Karpas-422 (cell line): ENCODE results near the gene FUOM. TPM values are rescaled to one million over a fixed set of nuclear protein-coding genes. Genes with fewer than 3 reads are reported as not detected.
"Not testable (repeated sequence)": the region's sequence is repeated elsewhere in the genome, so short reads cannot be mapped to it uniquely, and the experiment has no call there.

ENCODE experiments used
- DNase-seq: peaks from one replicate; pipeline ENCODE4 v3.0.0-alpha.2; 2015
- H2AFZ ChIP-seq: fragments of 200-600 bp; sonication (generic); 2 replicates; pipeline ENCODE4 v1.6.1; 2014; ENCODE audit warnings: antibody characterized with exemption, low read length, mixed read lengths
- H3K27ac ChIP-seq: fragments of 200-600 bp; sonication (generic); 2 replicates; pipeline ENCODE4 v1.5.1; 2014; ENCODE audit warnings: mild to moderate bottlenecking, low read length, moderate library complexity
- H3K27me3 ChIP-seq: fragments of 200-600 bp; sonication (generic); 2 replicates; pipeline ENCODE4 v1.6.1; 2014; ENCODE audit warnings: low read length, mixed read lengths
- H3K36me3 ChIP-seq: fragments of 200-600 bp; sonication (generic); 2 replicates; pipeline ENCODE4 v1.6.1; 2014; ENCODE audit warnings: low read length, mixed read lengths; ENCODE audit not compliant: insufficient read depth
- H3K4me1 ChIP-seq: fragments of 200-600 bp; sonication (generic); 2 replicates; pipeline ENCODE4 v1.6.1; 2014; ENCODE audit warnings: mild to moderate bottlenecking, low read length, mixed read lengths
- H3K4me2 ChIP-seq: fragments of 200-600 bp; sonication (generic); 2 replicates; pipeline ENCODE4 v1.6.1; 2014; ENCODE audit warnings: low read length, low read depth, mild to moderate bottlenecking; ENCODE audit not compliant: poor library complexity, severe bottlenecking
- H3K4me3 ChIP-seq: fragments of 200-600 bp; sonication (generic); 2 replicates; pipeline ENCODE4 v1.5.1; 2014; ENCODE audit warnings: mild to moderate bottlenecking, antibody characterized with exemption, low read length, mixed read lengths
- H3K79me2 ChIP-seq: fragments of 200-600 bp; sonication (generic); 2 replicates; pipeline ENCODE4 v1.6.1; 2014; ENCODE audit warnings: mild to moderate bottlenecking, low read length, mixed read lengths
- H3K9ac ChIP-seq: fragments of 200-600 bp; sonication (generic); 2 replicates; pipeline ENCODE4 v1.6.0; 2014; ENCODE audit warnings: low read length
- H3K9me2 ChIP-seq: fragments of 200-600 bp; sonication (generic), shearing (Covaris generic); replicated peaks from 2 replicates; pipeline ENCODE4 v1.6.0; 2014; ENCODE audit warnings: mild to moderate bottlenecking, low read length, moderate library complexity; ENCODE audit not compliant: insufficient read depth
- H3K9me3 ChIP-seq: fragments of 300-700, 200-600 bp; sonication (generic); 2 replicates; pipeline ENCODE4 v1.6.1; 2014; ENCODE audit warnings: low read length, mixed read lengths
- H4K20me1 ChIP-seq: fragments of 200-600 bp; sonication (generic); 2 replicates; pipeline ENCODE4 v1.6.1; 2014; ENCODE audit warnings: mild to moderate bottlenecking, antibody characterized with exemption, low read length, low read depth; ENCODE audit not compliant: insufficient read depth
- total RNA-seq: library from RNA; depleted of rRNA; stranded (reverse); fragments of >200 nt; shearing (Covaris generic); gene quantifications from 2 replicates; pipeline ENCODE4 v1.2.3, GENCODE V29; 2014; ENCODE audit warnings: low replicate concordance

Gene FUOM
- total RNA-seq, 1 experiment from 2014 or later = 0.97 TPM

GRCh38 chr10:133367461-133367860 is 9.6 kb upstream of the FUOM start:
- H3K4me2 ChIP-seq, H3K9me2 ChIP-seq, H4K20me1 ChIP-seq, H3K4me1 ChIP-seq, H3K4me3 ChIP-seq, H3K27me3 ChIP-seq, H3K9me3 ChIP-seq, H3K27ac ChIP-seq, H3K79me2 ChIP-seq, H2AFZ ChIP-seq, H3K36me3 ChIP-seq, H3K9ac ChIP-seq, DNase-seq: not testable (repeated sequence)

- Histone ChIP-seq H3K27ac (no peak overlapping the region), H4K20me1 (no peaks in the 10 kb centered on the region), H3K27me3 (no peaks in the 10 kb centered on the region), H3K4me1 (no peaks in the 10 kb centered on the region), H3K4me3 (no peak overlapping the region), H3K4me2 (no peak overlapping the region), H3K9me3 (no peaks in the 10 kb centered on the region), H3K9me2 (no peaks in the 10 kb centered on the region), H3K9ac (no peak overlapping the region), H2AFZ (no peak overlapping the region), H3K36me3 (no peaks in the 10 kb centered on the region), H3K79me2 (peaks cover 4% of the 10 kb centered on the region; the same call in 1 of the 2 replicates)
- no peak for DNase-seq
These were observed 8.9 kb upstream of the FUOM start for GRCh38 chr10:133366751-133367150.

GRCh38 chr10:133366130-133366478 is 8.3 kb upstream of the FUOM start:
- Histone ChIP-seq H2AFZ (no peak overlapping the region), H3K4me1 (no peaks in the 10 kb centered on the region), H3K27me3 (no peaks in the 10 kb centered on the region), H3K79me2 (no peaks in the 10 kb centered on the region), H3K9me2 (no peaks in the 10 kb centered on the region), H3K36me3 (no peaks in the 10 kb centered on the region), H3K9me3 (no peaks in the 10 kb centered on the region), H3K27ac (no peak overlapping the region), H4K20me1 (no peaks in the 10 kb centered on the region), H3K9ac (no peak overlapping the region), H3K4me3 (no peak overlapping the region), H3K4me2 (no peak overlapping the region)
- no peak for DNase-seq

GRCh38 chr10:133365461-133366129 is 7.8 kb upstream of the FUOM start:
- Histone ChIP-seq H3K4me3 (no peak overlapping the region), H2AFZ (no peak overlapping the region), H3K9me2 (no peaks in the 10 kb centered on the region), H3K27me3 (no peaks in the 10 kb centered on the region), H3K36me3 (no peaks in the 10 kb centered on the region), H3K4me2 (no peak overlapping the region), H3K9me3 (no peaks in the 10 kb centered on the region), H3K79me2 (no peaks in the 10 kb centered on the region), H3K9ac (no peak overlapping the region), H4K20me1 (no peaks in the 10 kb centered on the region), H3K4me1 (no peaks in the 10 kb centered on the region), H3K27ac (no peak overlapping the region)
- no peak for DNase-seq

GRCh38 chr10:133364645-133365431 is 7.0 kb upstream of the FUOM start:
- no peak overlapping the region for H3K9ac ChIP-seq
- no peaks in the 10 kb centered on the region for H4K20me1 ChIP-seq
- H3K27ac ChIP-seq = no peak overlapping the region
- H3K79me2 ChIP-seq = no peaks in the 10 kb centered on the region
- no peak overlapping the region for H3K4me3 ChIP-seq
- H3K4me2 ChIP-seq = no peak overlapping the region
- no peaks in the 10 kb centered on the region for H3K9me3 ChIP-seq
- no peaks in the 10 kb centered on the region for H3K36me3 ChIP-seq
- H3K4me1 ChIP-seq = no peaks in the 10 kb centered on the region
- no peaks in the 10 kb centered on the region for H3K27me3 ChIP-seq
- H2AFZ ChIP-seq = no peak overlapping the region
- no peaks in the 10 kb centered on the region for H3K9me2 ChIP-seq
- no peak for DNase-seq

GRCh38 chr10:133362846-133363245 is 5.0 kb upstream of the FUOM start:
- H3K4me3 ChIP-seq = no peak overlapping the region
- H3K9me2 ChIP-seq = no peaks in the 10 kb centered on the region
- no peak overlapping the region for H3K27ac ChIP-seq
- no peaks in the 10 kb centered on the region for H3K9me3 ChIP-seq
- H3K36me3 ChIP-seq = no peaks in the 10 kb centered on the region
- no peak overlapping the region for H3K4me2 ChIP-seq
- no peaks in the 10 kb centered on the region for H3K27me3 ChIP-seq
- H4K20me1 ChIP-seq = no peaks in the 10 kb centered on the region
- no peak for DNase-seq
- H3K4me1 ChIP-seq = no peaks in the 10 kb centered on the region
- no peaks in the 10 kb centered on the region for H3K79me2 ChIP-seq
- no peak overlapping the region for H2AFZ ChIP-seq
- no peak overlapping the region for H3K9ac ChIP-seq

GRCh38 chr10:133361773-133362441 is 4.1 kb upstream of the FUOM start:
- H4K20me1 ChIP-seq = no peaks in the 10 kb centered on the region
- H2AFZ ChIP-seq = no peak overlapping the region
- peaks cover 5% of the 10 kb centered on the region; the same call in 1 of the 2 replicates for H3K4me1 ChIP-seq
- no peaks in the 10 kb centered on the region for H3K36me3 ChIP-seq
- no peaks in the 10 kb centered on the region for H3K79me2 ChIP-seq
- H3K9me3 ChIP-seq = no peaks in the 10 kb centered on the region
- H3K9ac ChIP-seq = no peak overlapping the region
- H3K4me2 ChIP-seq = no peak overlapping the region
- H3K9me2 ChIP-seq = no peaks in the 10 kb centered on the region
- H3K27me3 ChIP-seq = no peaks in the 10 kb centered on the region
- H3K27ac ChIP-seq = no peak overlapping the region
- H3K4me3 ChIP-seq = no peak overlapping the region
- no peak for DNase-seq

GRCh38 chr10:133361227-133361626 is 3.4 kb upstream of the FUOM start:
- Histone ChIP-seq H3K27ac (no peak overlapping the region), H3K9ac (no peak overlapping the region), H3K9me3 (no peaks in the 10 kb centered on the region), H3K36me3 (no peaks in the 10 kb centered on the region), H3K79me2 (no peaks in the 10 kb centered on the region), H2AFZ (no peak overlapping the region), H3K4me1 (peaks cover 5% of the 10 kb centered on the region; the same call in 1 of the 2 replicates), H3K4me2 (no peak overlapping the region), H3K9me2 (no peaks in the 10 kb centered on the region), H4K20me1 (no peaks in the 10 kb centered on the region), H3K4me3 (no peak overlapping the region), H3K27me3 (no peaks in the 10 kb centered on the region)
- no peak for DNase-seq
